Endometrium (tissue), 2 donors: ENCODE measurements around the gene ENO1.

Source experiments
- FAIRE-seq: peaks from 2 replicates; lab custom pipeline; 2012; peaks lifted over from hg19 to GRCh38; lab: Jason Lieb, UNC
- donor health status: control.
- donor health status: control.

Gene ENO1

GRCh38 chr1:8870616-8871538 is 7.6 kb downstream of the ENO1 start:
- FAIRE-seq, result no peak

GRCh38 chr1:8870103-8870502 is 8.4 kb downstream of the ENO1 start:
- no peak for FAIRE-seq

- FAIRE-seq, result no peak
Measured at GRCh38 chr1:8867878-8868567, 10.5 kb downstream of the ENO1 start.

GRCh38 chr1:8866792-8867415 is 11.6 kb downstream of the ENO1 start:
- FAIRE-seq, result no peak

GRCh38 chr1:8866173-8866791 is 12.2 kb downstream of the ENO1 start:
- no peak for FAIRE-seq

- FAIRE-seq, result no peak
Measured at GRCh38 chr1:8864713-8865344, 13.7 kb downstream of the ENO1 start.

GRCh38 chr1:8863794-8864233 is 14.7 kb downstream of the ENO1 start:
- no peak for FAIRE-seq

- no peak for FAIRE-seq
Measured at GRCh38 chr1:8863138-8863537, 15.3 kb downstream of the ENO1 start.

GRCh38 chr1:8862528-8862927 is 16.0 kb downstream of the ENO1 start:
- no peak for FAIRE-seq

GRCh38 chr1:8860738-8861516 is 17.6 kb downstream of the ENO1 start:
- FAIRE-seq, result no peak

GRCh38 chr1:8858888-8859706 is 19.4 kb downstream of the ENO1 start:
- no peak for FAIRE-seq

- no peak for FAIRE-seq
Measured at GRCh38 chr1:8858112-8858668, 20.3 kb downstream of the ENO1 start.

GRCh38 chr1:8856689-8857412 is 21.6 kb downstream of the ENO1 start:
- no peak for FAIRE-seq

GRCh38 chr1:8854240-8854639 is 24.2 kb downstream of the ENO1 start:
- FAIRE-seq, result no peak

- no peak for FAIRE-seq
Measured at GRCh38 chr1:8851060-8851459, 27.4 kb downstream of the ENO1 start.

GRCh38 chr1:8848663-8849386 is 29.7 kb downstream of the ENO1 start:
- FAIRE-seq, result no peak

GRCh38 chr1:8847990-8848389 is 30.5 kb downstream of the ENO1 start:
- no peak for FAIRE-seq

GRCh38 chr1:8846263-8846662 is 32.2 kb downstream of the ENO1 start:
- FAIRE-seq, result no peak
